Calu3 (cell line): Measurements from ENCODE around the gene EBNA1BP2. TPM values are rescaled to one million over a fixed set of nuclear protein-coding genes. Genes with fewer than 3 reads are reported as not detected.

Source experiments
- BruUV-seq: library from RNA; stranded (reverse); fragments of 400-500 nt; replicated peaks from 2 replicates; lab custom pipeline; 2021; lab: Mats Ljungman, UMichigan
- CTCF ChIA-PET: fragments of 300-600 bp; sonication (Branson Sonifier 250); formaldehyde crosslinking; loops from one replicate; lab custom pipeline; 2022; ENCODE audit warnings: antibody characterized with exemption; lab: Charles Lee
- DNase-seq: peaks from one replicate; pipeline ENCODE4 v3.0.0; 2022
- H3K27ac Mint-ChIP-seq: one replicate; pipeline ENCODE4 v1.8.0; 2022; ENCODE audit warnings: mixed read lengths; ENCODE audit not compliant: unreplicated experiment
- H3K27me3 Mint-ChIP-seq: one replicate; pipeline ENCODE4 v1.8.0; 2022; ENCODE audit warnings: mixed read lengths; ENCODE audit not compliant: unreplicated experiment
- H3K36me3 Mint-ChIP-seq: one replicate; pipeline ENCODE4 v1.8.0; 2022; ENCODE audit warnings: mild to moderate bottlenecking, moderate library complexity, mixed read lengths; ENCODE audit not compliant: insufficient read depth, unreplicated experiment
- H3K4me1 Mint-ChIP-seq: one replicate; pipeline ENCODE4 v1.8.0; 2022; ENCODE audit warnings: mild to moderate bottlenecking, low read depth, mixed read lengths; ENCODE audit not compliant: unreplicated experiment
- H3K4me3 Mint-ChIP-seq: one replicate; pipeline ENCODE4 v1.8.0; 2022; ENCODE audit warnings: mild to moderate bottlenecking, low read depth, moderate library complexity, mixed read lengths; ENCODE audit not compliant: unreplicated experiment
- H3K9me3 Mint-ChIP-seq: one replicate; pipeline ENCODE4 v1.8.0; 2022; ENCODE audit warnings: low read depth, mixed read lengths; ENCODE audit not compliant: unreplicated experiment
- intact Hi-C: fragments of 100-400 bp; cut with micrococcal nuclease; formaldehyde crosslinking; loops from one replicate; pipeline ENCODE4 v1.10.0; 2022; ENCODE audit not compliant: unreplicated experiment
- total RNA-seq: library from RNA; stranded (reverse); gene quantifications from 2 replicates; pipeline ENCODE4 v1.2.3, GENCODE V29; 2022
- TF ChIP-seq, protein P1 (sequence below): fragments of 200-600 bp; IDR thresholded peaks from one replicate; pipeline ENCODE4 v1.8.0; 2022; ENCODE audit warnings: antibody characterized with exemption; ENCODE audit not compliant: unreplicated experiment

Gene EBNA1BP2
- total RNA-seq, 1 experiment from 2014 or later = 132 TPM

DNA sequence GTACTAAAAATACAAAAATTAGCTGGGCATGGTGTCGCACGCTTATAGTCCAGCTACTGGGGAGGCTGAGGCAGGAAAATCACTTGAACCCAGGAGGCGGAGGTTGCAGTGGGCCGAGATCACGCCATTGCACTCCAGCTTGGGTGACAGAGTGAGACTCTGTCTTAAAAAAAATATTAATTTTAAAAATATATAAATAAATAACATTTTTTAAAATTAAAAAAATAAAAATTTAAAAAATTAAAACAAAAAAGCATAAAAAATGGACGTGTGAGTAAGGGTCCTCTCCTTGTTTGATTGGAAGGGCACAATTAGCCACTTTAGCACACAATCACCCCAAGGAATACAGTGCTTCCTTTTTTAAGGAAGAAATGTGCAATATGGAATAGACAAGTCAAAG, 18.6 kb downstream of the EBNA1BP2 start:
- Mint-ChIP-seq H3K36me3 (no peaks in the 10 kb centered on the region), H3K9me3 (no peaks in the 10 kb centered on the region), H3K4me3 (no peak overlapping the region), H3K27me3 (peaks cover 66% of the 10 kb centered on the region), H3K27ac (no peak overlapping the region), H3K4me1 (no peaks in the 10 kb centered on the region)
- intact Hi-C loops = no loop called here
- DNase-seq = no peak
- BruUV-seq = no TSS peak
- TF ChIP-seq, protein P1, sequence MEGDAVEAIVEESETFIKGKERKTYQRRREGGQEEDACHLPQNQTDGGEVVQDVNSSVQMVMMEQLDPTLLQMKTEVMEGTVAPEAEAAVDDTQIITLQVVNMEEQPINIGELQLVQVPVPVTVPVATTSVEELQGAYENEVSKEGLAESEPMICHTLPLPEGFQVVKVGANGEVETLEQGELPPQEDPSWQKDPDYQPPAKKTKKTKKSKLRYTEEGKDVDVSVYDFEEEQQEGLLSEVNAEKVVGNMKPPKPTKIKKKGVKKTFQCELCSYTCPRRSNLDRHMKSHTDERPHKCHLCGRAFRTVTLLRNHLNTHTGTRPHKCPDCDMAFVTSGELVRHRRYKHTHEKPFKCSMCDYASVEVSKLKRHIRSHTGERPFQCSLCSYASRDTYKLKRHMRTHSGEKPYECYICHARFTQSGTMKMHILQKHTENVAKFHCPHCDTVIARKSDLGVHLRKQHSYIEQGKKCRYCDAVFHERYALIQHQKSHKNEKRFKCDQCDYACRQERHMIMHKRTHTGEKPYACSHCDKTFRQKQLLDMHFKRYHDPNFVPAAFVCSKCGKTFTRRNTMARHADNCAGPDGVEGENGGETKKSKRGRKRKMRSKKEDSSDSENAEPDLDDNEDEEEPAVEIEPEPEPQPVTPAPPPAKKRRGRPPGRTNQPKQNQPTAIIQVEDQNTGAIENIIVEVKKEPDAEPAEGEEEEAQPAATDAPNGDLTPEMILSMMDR = no peak
- CTCF ChIA-PET = no interaction called here

DNA sequence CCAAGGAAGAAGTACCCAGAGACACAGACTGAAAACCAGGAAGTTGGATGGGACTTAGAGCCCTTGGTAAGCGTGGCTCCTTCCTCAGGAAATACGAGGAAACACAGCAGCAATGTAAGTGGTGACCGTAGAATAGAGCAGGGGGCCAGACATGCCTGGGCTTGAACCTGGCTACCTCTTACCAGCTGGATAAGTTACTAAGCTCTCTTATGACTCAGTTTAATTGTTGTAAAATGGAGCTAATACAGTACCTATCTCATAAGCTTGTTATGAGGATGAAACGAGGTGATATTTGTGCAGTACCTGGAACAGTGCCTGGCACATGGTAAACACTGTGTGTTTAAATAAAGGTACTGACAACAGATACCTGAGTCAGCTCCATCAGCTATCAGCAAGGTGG, 19.2 kb downstream of the EBNA1BP2 start:
- no peaks in the 10 kb centered on the region for H3K36me3 Mint-ChIP-seq
- intact Hi-C loops = no loop called here
- BruUV-seq = no TSS peak
- H3K9me3 Mint-ChIP-seq = no peaks in the 10 kb centered on the region
- no peaks in the 10 kb centered on the region for H3K4me1 Mint-ChIP-seq
- no peak for DNase-seq
- peaks cover 71% of the 10 kb centered on the region for H3K27me3 Mint-ChIP-seq
- TF ChIP-seq, protein P1 = no peak
- H3K4me3 Mint-ChIP-seq = no peak overlapping the region
- H3K27ac Mint-ChIP-seq = no peak overlapping the region
- CTCF ChIA-PET = no interaction called here

DNA sequence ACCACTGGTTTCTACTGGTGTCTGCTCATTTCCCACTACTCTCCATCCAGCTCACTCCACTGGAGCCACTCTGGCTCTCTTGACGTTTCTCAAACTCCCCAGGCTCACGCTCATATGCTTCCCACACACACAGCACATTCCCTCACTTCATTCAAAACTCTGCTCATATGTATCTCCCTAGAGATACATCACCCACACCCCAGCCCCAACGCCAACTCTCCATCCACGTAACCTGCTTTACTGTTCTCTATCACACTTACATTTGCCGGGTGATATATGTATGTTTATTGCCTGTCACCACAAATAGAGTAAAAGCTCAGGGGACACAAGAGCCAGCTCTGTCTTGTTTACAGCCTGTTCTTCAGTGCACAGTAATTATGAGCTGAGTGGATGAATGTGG, 22.2 kb downstream of the EBNA1BP2 start:
- no peak overlapping the region for H3K4me3 Mint-ChIP-seq
- BruUV-seq = no TSS peak
- intact Hi-C loops = no loop called here

DNA sequence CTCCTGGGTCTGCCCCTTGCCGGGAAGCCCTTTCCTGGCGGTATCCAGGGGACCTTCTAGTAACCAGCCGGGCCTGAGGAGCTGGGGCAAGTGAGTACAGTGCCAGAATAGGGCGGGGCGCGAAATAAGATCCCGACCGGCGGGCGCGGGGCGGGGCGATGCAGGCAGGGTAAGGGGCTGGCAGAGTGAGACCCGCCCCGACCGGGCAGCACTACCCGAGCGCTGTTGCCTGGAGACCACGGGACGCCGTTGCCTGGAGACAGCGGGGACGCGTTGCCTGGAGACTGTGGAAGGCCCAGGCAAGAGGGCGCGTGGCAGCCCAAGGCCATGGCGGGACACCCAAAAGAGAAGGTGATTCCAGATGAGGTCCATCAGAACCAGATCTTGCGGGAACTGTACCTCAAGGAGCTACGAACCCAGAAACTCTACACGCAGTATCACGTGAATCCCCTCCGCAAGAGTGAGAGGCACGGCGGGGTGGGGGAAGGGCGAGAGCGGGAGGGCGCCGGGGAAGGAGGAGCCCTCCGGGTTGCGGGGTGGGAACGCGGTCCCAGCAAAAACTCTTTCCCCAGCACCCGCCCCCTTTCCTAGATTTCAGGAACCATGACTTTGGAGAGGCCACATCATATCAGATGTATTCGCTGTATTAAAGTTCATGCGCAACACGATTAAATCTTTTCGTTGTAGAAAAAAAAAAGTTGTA, 24.3 kb downstream of the EBNA1BP2 start:
- Mint-ChIP-seq H3K27ac (no peak overlapping the region), H3K9me3 (no peaks in the 10 kb centered on the region), H3K27me3 (peaks cover 77% of the 10 kb centered on the region), H3K36me3 (no peaks in the 10 kb centered on the region), H3K4me1 (no peaks in the 10 kb centered on the region), H3K4me3 (peak overlapping the region; percentile 29)
- intact Hi-C loops = no loop called here
- DNase-seq = peak; percentile 75
- TF ChIP-seq, protein P1 = no peak
- CTCF ChIA-PET = interaction anchor here (0.6 to 0.9 kb wide), 2 partner anchors 490 to 961 kb away, joined by 3 to 4 read pairs; no protein-coding TSS in a partner anchor
- no TSS peak for BruUV-seq

More for the DNA sequence above, 22.2 kb downstream of the EBNA1BP2 start:
- Mint-ChIP-seq H3K9me3 (no peaks in the 10 kb centered on the region), H3K27me3 (peaks cover 60% of the 10 kb centered on the region), H3K36me3 (no peaks in the 10 kb centered on the region), H3K27ac (no peak overlapping the region), H3K4me1 (no peaks in the 10 kb centered on the region)
- TF ChIP-seq, protein P1 = no peak
- CTCF ChIA-PET = no interaction called here
- no peak for DNase-seq
